Activated CD4-positive, alpha-beta memory T cell treated with anti-CD3 and anti-CD28 coated beads for 36 hours (primary cell): ENCODE measurements around the gene HOXD1. TPM values are rescaled to one million over a fixed set of nuclear protein-coding genes. Genes with fewer than 3 reads are reported as not detected.
A peak's percentile ranks its signal among the peaks of the same experiment; 100 is the strongest.

ENCODE experiments used
- CTCF ChIA-PET: fragments of 350-600 bp; sonication (Branson Sonifier 250); formaldehyde crosslinking; loops from one replicate; lab custom pipeline; 2021; ENCODE audit warnings: antibody characterized with exemption, inconsistent platforms; lab: Charles Lee
- POLR2A ChIA-PET: fragments of 350-600 bp; sonication (Branson Sonifier 250); formaldehyde crosslinking; loops from one replicate; lab custom pipeline; 2021; ENCODE audit warnings: antibody characterized with exemption; lab: Charles Lee
- DNase-seq: peaks from one replicate; pipeline ENCODE4 v3.0.0-alpha.2; 2020
- H3K27ac Mint-ChIP-seq: one replicate; pipeline ENCODE4 v1.8.0; 2021; ENCODE audit warnings: mixed read lengths
- H3K27me3 Mint-ChIP-seq: one replicate; pipeline ENCODE4 v1.8.0; 2021; ENCODE audit warnings: mixed read lengths
- H3K36me3 Mint-ChIP-seq: one replicate; pipeline ENCODE4 v1.8.0; 2021; ENCODE audit warnings: mixed read lengths
- H3K4me1 Mint-ChIP-seq: one replicate; pipeline ENCODE4 v1.8.0; 2021; ENCODE audit warnings: low read depth, mixed read lengths
- H3K4me3 Mint-ChIP-seq: one replicate; pipeline ENCODE4 v1.8.0; 2021; ENCODE audit warnings: mild to moderate bottlenecking, mixed read lengths
- H3K9me3 Mint-ChIP-seq: one replicate; pipeline ENCODE4 v1.8.0; 2021; ENCODE audit warnings: mixed read lengths
- intact Hi-C: fragments of 100-400 bp; cut with micrococcal nuclease; formaldehyde crosslinking; loops from one replicate; pipeline ENCODE4 v1.15.1; 2023
- total RNA-seq, 2 experiments: library from RNA; stranded (reverse); gene quantifications; one replicate each; pipeline ENCODE4 v1.2.3, GENCODE V29; 2021

Gene HOXD1
- total RNA-seq, 2 experiments from 2014 or later, result not detected

DNA sequence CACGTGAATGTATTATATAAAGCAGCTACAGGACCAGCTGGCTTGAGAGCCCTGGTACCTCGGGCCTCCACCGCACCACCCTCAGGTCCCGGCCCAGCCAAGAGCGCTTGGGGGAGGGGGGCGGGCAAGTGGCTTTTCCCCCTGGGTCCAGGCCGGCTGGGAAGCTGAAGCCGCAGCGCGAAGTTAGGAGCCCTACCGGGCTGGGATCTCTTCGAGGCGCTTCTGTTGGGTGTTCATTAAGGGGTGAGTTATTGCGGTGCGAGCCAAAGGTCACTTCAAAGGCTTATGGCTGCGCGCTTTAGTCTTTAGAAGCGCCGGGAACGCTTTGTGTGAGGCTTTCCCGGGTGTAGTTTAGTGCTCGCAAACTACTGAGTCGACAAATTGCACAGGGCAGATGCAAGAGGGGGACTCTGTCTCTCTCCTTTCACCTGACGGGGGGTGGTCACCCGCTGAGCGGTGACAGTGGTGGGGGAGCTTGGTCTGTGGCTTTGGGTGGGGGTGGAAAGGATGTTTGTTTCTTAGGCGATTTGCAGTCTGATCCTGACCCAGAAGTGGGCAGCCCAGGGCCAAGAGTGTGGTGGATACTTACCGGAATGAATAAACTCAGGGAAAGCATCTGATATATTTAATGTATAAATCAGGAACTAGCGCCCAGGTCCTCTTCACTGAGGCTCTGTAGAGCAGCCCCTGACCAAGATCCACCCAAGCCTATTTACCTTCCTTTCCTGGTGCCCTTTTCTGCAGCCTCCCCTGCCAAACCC lies 25.4 kb upstream of the HOXD1 start:
- intact Hi-C loops, result loop anchor here (5.0 kb wide), 2 partner anchors 51 to 76 kb away; no protein-coding TSS in a partner anchor
- no peak overlapping the region for H3K27ac Mint-ChIP-seq
- peaks cover 4% of the 10 kb centered on the region for H3K4me1 Mint-ChIP-seq
- POLR2A ChIA-PET, result no interaction called here
- no peak for DNase-seq
- H3K4me3 Mint-ChIP-seq, result no peak overlapping the region
- no peaks in the 10 kb centered on the region for H3K9me3 Mint-ChIP-seq
- CTCF ChIA-PET, result interaction anchor here (0.8 to 1.8 kb wide), 4 partner anchors 19 to 391 kb away, joined by 3 to 7 read pairs (median 3); no protein-coding TSS in a partner anchor
- H3K36me3 Mint-ChIP-seq, result peaks cover 6% of the 10 kb centered on the region
- H3K27me3 Mint-ChIP-seq, result peaks cover 80% of the 10 kb centered on the region

DNA sequence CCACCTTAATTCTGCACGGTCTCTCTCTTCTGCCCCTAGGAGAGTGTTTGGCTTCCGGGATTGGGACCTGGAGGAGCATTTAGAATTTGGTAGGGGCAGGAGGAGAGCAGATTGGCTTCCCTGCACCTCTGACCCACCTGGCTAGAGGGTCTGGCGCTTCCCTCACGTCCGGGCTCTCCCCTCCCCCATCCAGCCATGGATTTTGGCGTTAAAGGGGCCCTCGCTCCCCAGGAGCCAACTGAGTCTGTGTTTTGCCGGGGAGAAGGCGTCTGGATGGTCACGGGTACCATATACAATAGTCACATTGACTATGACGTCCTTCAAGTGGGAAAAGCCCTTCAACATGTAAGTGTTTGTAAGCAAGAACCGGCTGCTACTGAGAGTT lies 24.8 kb upstream of the HOXD1 start:
- H3K4me1 Mint-ChIP-seq, result no peaks in the 10 kb centered on the region
- peaks cover 5% of the 10 kb centered on the region for H3K36me3 Mint-ChIP-seq
- no peaks in the 10 kb centered on the region for H3K9me3 Mint-ChIP-seq
- H3K27me3 Mint-ChIP-seq, result peaks cover 76% of the 10 kb centered on the region
- H3K4me3 Mint-ChIP-seq, result no peak overlapping the region
- DNase-seq, result no peak
- no peak overlapping the region for H3K27ac Mint-ChIP-seq
- ChIA-PET POLR2A (no interaction called here), CTCF (no interaction called here)
- intact Hi-C loops, result loop anchor here (5.0 kb wide), 2 partner anchors 51 to 76 kb away; no protein-coding TSS in a partner anchor

DNA sequence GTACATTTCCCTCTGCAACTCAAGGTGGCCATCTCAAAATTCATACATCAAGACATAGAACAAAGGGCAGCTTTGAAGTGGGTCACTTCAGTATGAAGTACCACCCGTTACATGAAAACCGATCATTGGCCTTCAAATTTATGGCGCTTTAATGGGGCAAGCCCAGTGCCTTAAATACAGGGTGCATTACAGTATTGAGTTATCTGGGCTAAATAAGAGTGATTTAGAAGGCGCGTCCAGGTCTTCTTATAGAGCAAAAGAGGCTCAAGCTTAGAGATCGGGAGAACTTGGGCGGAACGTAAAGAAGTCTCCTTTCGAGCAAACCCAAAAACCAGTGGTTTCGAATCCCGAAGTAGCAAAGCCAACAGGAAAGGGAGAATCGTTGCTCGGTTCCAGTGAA lies 24.3 kb upstream of the HOXD1 start:
- Mint-ChIP-seq H3K4me1 (no peaks in the 10 kb centered on the region), H3K27me3 (peaks cover 75% of the 10 kb centered on the region), H3K9me3 (no peaks in the 10 kb centered on the region), H3K27ac (peak overlapping the region; percentile 30), H3K36me3 (peaks cover 5% of the 10 kb centered on the region), H3K4me3 (no peak overlapping the region)
- DNase-seq, result no peak
- ChIA-PET CTCF (no interaction called here), POLR2A (no interaction called here)
- intact Hi-C loops, result loop anchor here (5.0 kb wide), 2 partner anchors 52 to 77 kb away; no protein-coding TSS in a partner anchor

- Mint-ChIP-seq H3K9me3 (no peaks in the 10 kb centered on the region), H3K27ac (no peak overlapping the region), H3K4me3 (no peak overlapping the region), H3K36me3 (peaks cover 5% of the 10 kb centered on the region), H3K27me3 (peaks cover 76% of the 10 kb centered on the region), H3K4me1 (no peaks in the 10 kb centered on the region)
- no peak for DNase-seq
- ChIA-PET CTCF (no interaction called here), POLR2A (no interaction called here)
- intact Hi-C loops, result loop anchor here (5.0 kb wide), 2 partner anchors 52 to 77 kb away; no protein-coding TSS in a partner anchor
Observed at GRCh38 chr2:176164611-176165369, 23.7 kb upstream of the HOXD1 start.

DNA sequence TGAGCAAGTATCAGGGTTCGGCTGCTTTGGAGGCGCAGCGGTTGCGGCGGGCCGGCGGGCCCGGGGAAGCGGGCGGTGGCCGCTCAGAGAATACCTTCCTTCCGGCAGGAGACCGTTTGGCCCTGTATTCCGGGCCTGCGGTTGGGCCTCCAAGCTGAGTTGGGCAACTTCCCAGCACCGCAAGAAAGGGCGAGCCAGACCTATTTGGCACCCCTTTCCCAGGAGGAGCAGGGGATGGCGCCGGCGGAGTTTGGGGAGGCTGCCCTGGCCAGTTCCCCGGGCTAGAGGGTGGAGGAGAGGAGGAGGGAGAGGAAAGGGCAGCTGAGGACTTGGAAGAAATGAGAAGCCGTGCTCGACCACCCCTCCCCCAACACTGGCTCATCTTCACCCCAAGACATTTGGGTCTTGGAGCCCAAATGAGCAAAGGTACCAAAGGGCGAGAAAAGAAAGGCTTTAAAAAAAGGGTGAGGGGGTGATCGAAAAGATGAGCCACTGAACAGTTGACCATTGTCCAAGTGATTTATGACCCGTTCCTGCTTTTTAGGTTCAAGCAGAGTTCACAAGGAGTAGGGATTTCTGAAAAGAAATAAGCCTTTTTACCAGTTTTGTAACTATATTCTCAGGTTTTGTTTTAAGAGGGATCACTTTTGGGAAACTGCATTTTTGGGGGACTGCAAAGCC lies 23.0 kb upstream of the HOXD1 start:
- CTCF ChIA-PET, result no interaction called here
- H3K36me3 Mint-ChIP-seq, result peaks cover 5% of the 10 kb centered on the region
- no peak overlapping the region for H3K4me3 Mint-ChIP-seq
- intact Hi-C loops, result no loop called here
- POLR2A ChIA-PET, result no interaction called here
- H3K4me1 Mint-ChIP-seq, result no peaks in the 10 kb centered on the region
- H3K9me3 Mint-ChIP-seq, result no peaks in the 10 kb centered on the region
- H3K27me3 Mint-ChIP-seq, result peaks cover 74% of the 10 kb centered on the region
- no peak overlapping the region for H3K27ac Mint-ChIP-seq
- no peak for DNase-seq

GRCh38 chr2:176166272-176166671 lies 22.2 kb upstream of the HOXD1 start:
- Mint-ChIP-seq H3K36me3 (peaks cover 5% of the 10 kb centered on the region), H3K4me3 (no peak overlapping the region), H3K27me3 (peaks cover 71% of the 10 kb centered on the region), H3K9me3 (no peaks in the 10 kb centered on the region), H3K4me1 (no peaks in the 10 kb centered on the region), H3K27ac (no peak overlapping the region)
- DNase-seq, result no peak
- ChIA-PET CTCF (no interaction called here), POLR2A (no interaction called here)
- intact Hi-C loops, result no loop called here

GRCh38 chr2:176167398-176167797 lies 21.1 kb upstream of the HOXD1 start:
- Mint-ChIP-seq H3K36me3 (peaks cover 5% of the 10 kb centered on the region), H3K4me1 (peaks cover under 1% of the 10 kb centered on the region), H3K4me3 (no peak overlapping the region), H3K27me3 (peaks cover 68% of the 10 kb centered on the region), H3K9me3 (no peaks in the 10 kb centered on the region), H3K27ac (no peak overlapping the region)
- DNase-seq, result no peak
- CTCF ChIA-PET, result interaction anchor here (0.6 to 0.9 kb wide), 2 partner anchors 288 to 471 kb away, joined by 3 read pairs; no protein-coding TSS in a partner anchor
- intact Hi-C loops, result no loop called here
- POLR2A ChIA-PET, result no interaction called here

- H3K4me3 Mint-ChIP-seq, result no peak overlapping the region
- ChIA-PET CTCF (interaction anchor here (1.5 kb wide), 1 partner anchor 42 kb away, joined by 4 read pairs; no protein-coding TSS in a partner anchor), POLR2A (no interaction called here)
- peaks cover 68% of the 10 kb centered on the region for H3K27me3 Mint-ChIP-seq
- H3K36me3 Mint-ChIP-seq, result peaks cover 8% of the 10 kb centered on the region
- DNase-seq, result no peak
- peaks cover 14% of the 10 kb centered on the region for H3K4me1 Mint-ChIP-seq
- H3K9me3 Mint-ChIP-seq, result no peaks in the 10 kb centered on the region
- intact Hi-C loops, result no loop called here
- H3K27ac Mint-ChIP-seq, result no peak overlapping the region
Observed at GRCh38 chr2:176169181-176169580, 19.3 kb upstream of the HOXD1 start.

- Mint-ChIP-seq H3K36me3 (peaks cover 8% of the 10 kb centered on the region), H3K27me3 (peaks cover 67% of the 10 kb centered on the region), H3K27ac (no peak overlapping the region), H3K4me1 (peaks cover 17% of the 10 kb centered on the region), H3K4me3 (no peak overlapping the region), H3K9me3 (no peaks in the 10 kb centered on the region)
- DNase-seq, result no peak
- ChIA-PET CTCF (interaction anchor here (1.5 kb wide), 1 partner anchor 43 kb away, joined by 4 read pairs; no protein-coding TSS in a partner anchor), POLR2A (no interaction called here)
- intact Hi-C loops, result loop anchor here (5.0 kb wide), 1 partner anchor 42 kb away; the partner anchor contains the start of gene HOXD8
Observed at GRCh38 chr2:176169711-176170110, 18.8 kb upstream of the HOXD1 start.

DNA sequence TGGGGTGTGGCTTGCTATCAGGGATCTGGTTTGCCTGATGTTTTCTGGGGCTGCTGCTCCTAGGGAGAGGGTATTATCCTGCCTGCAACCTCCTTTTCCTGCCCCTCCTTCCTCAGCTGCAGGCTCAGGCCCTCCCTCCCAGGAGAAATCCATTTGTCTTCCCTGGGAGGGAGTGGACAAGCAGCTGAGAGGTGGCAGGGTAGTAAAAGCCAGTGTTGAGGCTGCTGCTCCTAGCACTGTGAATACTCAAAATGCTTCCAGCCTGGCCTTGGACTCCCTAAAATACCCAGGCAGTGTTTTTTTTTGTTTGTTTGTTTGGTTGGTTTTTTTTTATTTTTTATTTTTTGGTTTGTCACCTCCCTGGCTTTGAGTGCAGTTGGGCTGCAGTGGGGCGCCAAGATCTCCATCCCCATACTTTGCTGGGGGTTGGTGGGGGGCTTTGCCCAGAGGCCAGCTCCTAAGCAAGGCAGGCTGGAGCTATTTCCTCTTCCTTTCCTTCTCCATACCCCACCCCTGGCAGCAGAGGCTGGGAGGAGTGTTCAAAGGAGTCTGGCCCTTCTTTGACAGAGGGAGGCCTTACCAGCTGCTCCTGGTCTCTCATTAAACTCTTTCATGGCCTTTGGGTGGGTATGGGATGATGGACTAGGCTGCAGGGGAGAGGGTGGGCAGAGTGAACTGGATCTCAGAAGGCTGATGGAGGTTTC lies 17.7 kb upstream of the HOXD1 start:
- H3K27me3 Mint-ChIP-seq, result peaks cover 68% of the 10 kb centered on the region
- H3K27ac Mint-ChIP-seq, result no peak overlapping the region
- ChIA-PET POLR2A (no interaction called here), CTCF (no interaction called here)
- intact Hi-C loops, result loop anchor here (5.0 kb wide), 1 partner anchor 43 kb away; the partner anchor contains the start of gene HOXD8
- H3K4me3 Mint-ChIP-seq, result no peak overlapping the region
- peaks cover 8% of the 10 kb centered on the region for H3K36me3 Mint-ChIP-seq
- DNase-seq, result no peak
- peaks cover 20% of the 10 kb centered on the region for H3K4me1 Mint-ChIP-seq
- H3K9me3 Mint-ChIP-seq, result no peaks in the 10 kb centered on the region

GRCh38 chr2:176171351-176172006 lies 17.0 kb upstream of the HOXD1 start:
- CTCF ChIA-PET, result no interaction called here
- peaks cover 7% of the 10 kb centered on the region for H3K36me3 Mint-ChIP-seq
- H3K27ac Mint-ChIP-seq, result no peak overlapping the region
- no peak for DNase-seq
- intact Hi-C loops, result loop anchor here (5.0 kb wide), 1 partner anchor 44 kb away; the partner anchor contains the start of gene HOXD8
- peaks cover 20% of the 10 kb centered on the region for H3K4me1 Mint-ChIP-seq
- H3K4me3 Mint-ChIP-seq, result no peak overlapping the region
- H3K27me3 Mint-ChIP-seq, result peaks cover 70% of the 10 kb centered on the region
- POLR2A ChIA-PET, result no interaction called here
- no peaks in the 10 kb centered on the region for H3K9me3 Mint-ChIP-seq
